PFSK-1 (cell line): ENCODE data around the gene S100A7A.

Experiments
- FOXP2 ChIP-seq: optimal IDR thresholded peaks from 2 replicates; pipeline ENCODE3; 2011; ENCODE audit warnings: borderline replicate concordance, control low read depth, inconsistent platforms; ENCODE audit not compliant: insufficient read depth; ENCODE audit errors: extremely low read length, extremely low read depth
- POLR2AphosphoS5 ChIP-seq: IDR thresholded peaks from 2 replicates; pipeline ENCODE4 v1.6.1; 2012; ENCODE audit warnings: low read depth, mild to moderate bottlenecking, control low read depth, low read length, moderate library complexity
- SIN3A ChIP-seq: IDR thresholded peaks from 2 replicates; pipeline ENCODE4 v1.6.1; 2012; ENCODE audit warnings: mild to moderate bottlenecking, low read length, moderate library complexity, borderline replicate concordance; ENCODE audit not compliant: insufficient read depth
- TAF1 ChIP-seq: IDR thresholded peaks from 2 replicates; pipeline ENCODE4 v1.6.1; 2012; ENCODE audit warnings: low read length, control low read depth, borderline replicate concordance; ENCODE audit not compliant: insufficient read depth
- TF ChIP-seq, protein P1 (sequence below), 2 experiments: IDR thresholded peaks; 2 replicates each; pipeline versions ENCODE4 v1.6.1 to v1.8.0; 2011 to 2012; ENCODE audit warnings: low read depth in 2 of 2, low read length in 2 of 2, control low read depth in 1 of 2, inconsistent platforms in 1 of 2, mild to moderate bottlenecking in 1 of 2, moderate library complexity in 1 of 2; ENCODE audit not compliant: insufficient read depth in 1 of 2

- TF ChIP-seq TAF1 (no peak), SIN3A (no peak), POLR2AphosphoS5 (no peak), FOXP2 (no peak)
- TF ChIP-seq, protein P1, sequence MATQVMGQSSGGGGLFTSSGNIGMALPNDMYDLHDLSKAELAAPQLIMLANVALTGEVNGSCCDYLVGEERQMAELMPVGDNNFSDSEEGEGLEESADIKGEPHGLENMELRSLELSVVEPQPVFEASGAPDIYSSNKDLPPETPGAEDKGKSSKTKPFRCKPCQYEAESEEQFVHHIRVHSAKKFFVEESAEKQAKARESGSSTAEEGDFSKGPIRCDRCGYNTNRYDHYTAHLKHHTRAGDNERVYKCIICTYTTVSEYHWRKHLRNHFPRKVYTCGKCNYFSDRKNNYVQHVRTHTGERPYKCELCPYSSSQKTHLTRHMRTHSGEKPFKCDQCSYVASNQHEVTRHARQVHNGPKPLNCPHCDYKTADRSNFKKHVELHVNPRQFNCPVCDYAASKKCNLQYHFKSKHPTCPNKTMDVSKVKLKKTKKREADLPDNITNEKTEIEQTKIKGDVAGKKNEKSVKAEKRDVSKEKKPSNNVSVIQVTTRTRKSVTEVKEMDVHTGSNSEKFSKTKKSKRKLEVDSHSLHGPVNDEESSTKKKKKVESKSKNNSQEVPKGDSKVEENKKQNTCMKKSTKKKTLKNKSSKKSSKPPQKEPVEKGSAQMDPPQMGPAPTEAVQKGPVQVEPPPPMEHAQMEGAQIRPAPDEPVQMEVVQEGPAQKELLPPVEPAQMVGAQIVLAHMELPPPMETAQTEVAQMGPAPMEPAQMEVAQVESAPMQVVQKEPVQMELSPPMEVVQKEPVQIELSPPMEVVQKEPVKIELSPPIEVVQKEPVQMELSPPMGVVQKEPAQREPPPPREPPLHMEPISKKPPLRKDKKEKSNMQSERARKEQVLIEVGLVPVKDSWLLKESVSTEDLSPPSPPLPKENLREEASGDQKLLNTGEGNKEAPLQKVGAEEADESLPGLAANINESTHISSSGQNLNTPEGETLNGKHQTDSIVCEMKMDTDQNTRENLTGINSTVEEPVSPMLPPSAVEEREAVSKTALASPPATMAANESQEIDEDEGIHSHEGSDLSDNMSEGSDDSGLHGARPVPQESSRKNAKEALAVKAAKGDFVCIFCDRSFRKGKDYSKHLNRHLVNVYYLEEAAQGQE (IDR thresholded peaks at IDR 0.05; ENCODE audit: insufficient read depth in 1 of 2, low read depth in 2 of 2, low read length in 2 of 2): no peak
These were observed 36.7 kb upstream of the S100A7A start for GRCh38 chr1:153379591-153379990.
